ENCODE results near the gene FCN2. TPM values are rescaled to one million over a fixed set of nuclear protein-coding genes. Genes with fewer than 3 reads are reported as not detected.

Gene FCN2
- total RNA-seq, 1 donor from 2014 or later: not detected

DNA sequence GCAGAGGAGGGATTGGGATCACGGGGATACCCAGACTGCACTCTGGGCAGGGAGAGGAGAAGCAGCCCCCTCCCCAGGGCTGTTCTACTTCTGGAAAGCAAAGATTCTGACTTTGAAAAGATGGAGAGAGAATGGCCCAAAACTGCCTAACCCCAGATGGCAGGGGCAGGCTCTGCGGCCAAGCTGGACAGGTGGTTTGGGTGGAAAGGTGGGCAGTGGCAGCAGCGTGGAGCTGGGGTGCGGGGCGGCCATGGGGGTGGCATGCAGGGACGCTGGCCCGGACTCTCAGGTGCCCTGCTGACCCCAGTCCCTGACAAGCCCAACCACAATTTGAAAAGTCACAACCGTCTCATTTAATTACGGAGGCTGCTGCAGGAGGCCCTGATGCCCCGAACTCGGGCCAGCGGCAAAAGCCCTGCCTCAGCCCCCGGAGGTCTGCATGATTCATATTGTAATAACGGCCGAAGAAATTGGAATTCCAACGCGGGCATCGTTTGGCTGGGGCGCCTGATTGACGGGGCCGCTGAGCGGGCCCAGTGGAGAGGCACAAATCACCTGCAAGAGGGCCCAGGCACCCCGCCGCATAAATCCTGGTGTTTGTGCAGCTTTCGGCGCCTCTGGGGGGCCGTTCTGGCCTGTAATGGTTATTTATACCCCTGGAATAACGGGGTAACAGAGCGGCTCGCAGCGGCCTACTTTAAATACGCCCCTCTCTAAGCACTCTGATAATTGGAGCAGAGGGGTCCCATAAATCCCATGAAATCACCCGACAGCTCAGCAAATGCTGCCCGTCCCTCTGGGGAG is 41.8 kb upstream of the FCN2 start:
- H3K4me3 ChIP-seq (ENCODE audit: low read depth, low read length): no peak overlapping the region
- H3K36me3 ChIP-seq (ENCODE audit: control insufficient read depth, insufficient read depth, low read length): no peaks in the 10 kb centered on the region
- DNase-seq (ENCODE audit: low read depth): no peak
- FAIRE-seq: no peak
- no peaks in the 10 kb centered on the region for H3K27me3 ChIP-seq (ENCODE audit: control insufficient read depth, insufficient read depth, low read length)
- no peak for TF ChIP-seq CTCF (IDR thresholded peaks at IDR 0.05; ENCODE audit: insufficient read depth, low read length, severe bottlenecking)

GRCh38 chr9:134839455-134840125 is 41.0 kb upstream of the FCN2 start:
- no peak for TF ChIP-seq CTCF (IDR thresholded peaks at IDR 0.05; ENCODE audit: insufficient read depth, low read length, severe bottlenecking)
- H3K4me3 ChIP-seq (ENCODE audit: low read depth, low read length): no peak overlapping the region
- no peaks in the 10 kb centered on the region for H3K36me3 ChIP-seq (ENCODE audit: control insufficient read depth, insufficient read depth, low read length)
- FAIRE-seq (no peak), DNase-seq (ENCODE audit: low read depth) (no peak)
- no peaks in the 10 kb centered on the region for H3K27me3 ChIP-seq (ENCODE audit: control insufficient read depth, insufficient read depth, low read length)

DNA sequence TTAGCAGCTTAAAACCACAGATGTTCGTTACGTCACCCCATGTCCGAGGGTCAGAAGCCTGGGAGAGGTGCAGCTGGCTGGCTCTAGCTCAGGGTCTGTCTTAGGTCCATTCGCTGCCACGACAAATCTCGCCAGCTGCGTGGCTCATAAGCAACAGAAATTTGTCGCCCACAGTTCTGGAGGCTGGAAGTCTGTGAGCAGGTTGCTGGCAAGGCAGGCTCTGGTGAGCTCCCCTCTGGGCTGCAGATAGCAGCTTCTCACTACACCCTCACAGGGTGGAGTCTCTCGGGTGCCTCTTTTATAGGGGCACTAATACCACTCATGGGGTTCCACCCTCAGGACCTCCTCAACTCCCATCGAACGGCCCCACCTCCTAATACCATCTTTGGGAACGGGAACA is 40.1 kb upstream of the FCN2 start:
- no peak for FAIRE-seq
- Histone ChIP-seq H3K4me3 (ENCODE audit: low read depth, low read length) (no peak overlapping the region), H3K36me3 (ENCODE audit: control insufficient read depth, insufficient read depth, low read length) (no peaks in the 10 kb centered on the region), H3K27me3 (ENCODE audit: control insufficient read depth, insufficient read depth, low read length) (no peaks in the 10 kb centered on the region)
- no peak for DNase-seq (ENCODE audit: low read depth)
- TF ChIP-seq CTCF (IDR thresholded peaks at IDR 0.05; ENCODE audit: insufficient read depth, low read length, severe bottlenecking): no peak

DNA sequence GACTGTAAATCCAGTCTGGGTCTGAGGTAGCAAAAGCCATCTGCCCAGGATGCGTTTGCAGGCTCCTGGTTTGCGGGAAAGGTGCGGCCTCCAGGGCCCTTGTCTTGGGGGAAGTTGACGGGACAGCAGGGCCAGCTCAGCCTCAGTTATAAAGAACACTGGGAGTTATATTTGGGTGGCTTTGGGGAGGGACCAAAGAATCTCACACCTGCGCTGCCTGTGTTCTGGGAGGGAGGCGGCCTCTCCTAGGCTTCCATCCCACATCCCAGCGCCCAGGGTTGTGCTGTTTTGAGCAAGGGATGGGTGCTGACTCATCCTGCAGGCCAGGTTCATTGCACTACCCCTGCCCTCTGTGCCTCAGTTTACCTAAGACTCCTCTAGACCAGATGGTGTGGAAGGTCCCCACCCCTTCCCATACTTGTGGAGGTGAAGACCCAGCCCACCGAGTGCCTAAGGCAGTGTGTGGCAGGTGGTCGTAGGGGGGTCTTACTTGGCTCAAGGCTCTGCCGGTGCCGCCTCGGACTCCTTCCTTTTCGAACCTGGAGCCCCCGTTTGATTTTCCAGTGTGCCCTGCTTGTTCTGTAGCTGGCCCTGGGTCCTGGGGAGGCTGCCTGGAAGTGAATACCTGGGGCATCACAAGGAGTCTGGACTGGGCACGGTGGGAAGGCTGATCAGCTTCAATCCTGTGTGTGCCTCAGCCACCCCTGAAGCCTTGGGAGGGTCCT is 39.3 kb upstream of the FCN2 start:
- no peaks in the 10 kb centered on the region for H3K27me3 ChIP-seq (ENCODE audit: control insufficient read depth, insufficient read depth, low read length)
- no peaks in the 10 kb centered on the region for H3K36me3 ChIP-seq (ENCODE audit: control insufficient read depth, insufficient read depth, low read length)
- DNase-seq (ENCODE audit: low read depth): no peak
- H3K4me3 ChIP-seq (ENCODE audit: low read depth, low read length): no peak overlapping the region
- no peak for TF ChIP-seq CTCF (IDR thresholded peaks at IDR 0.05; ENCODE audit: insufficient read depth, low read length, severe bottlenecking)
- FAIRE-seq: no peak

- no peak overlapping the region for H3K4me3 ChIP-seq (ENCODE audit: low read depth, low read length)
- no peak for TF ChIP-seq CTCF (IDR thresholded peaks at IDR 0.05; ENCODE audit: insufficient read depth, low read length, severe bottlenecking)
- FAIRE-seq: no peak
- no peaks in the 10 kb centered on the region for H3K36me3 ChIP-seq (ENCODE audit: control insufficient read depth, insufficient read depth, low read length)
- no peaks in the 10 kb centered on the region for H3K27me3 ChIP-seq (ENCODE audit: control insufficient read depth, insufficient read depth, low read length)
- no peak for DNase-seq (ENCODE audit: low read depth)
Measured at GRCh38 chr9:134842321-134842720, 38.3 kb upstream of the FCN2 start.

All from bronchial epithelial cell (primary cell).